SU-DHL-6 (cell line): Measurements from ENCODE around the gene HSD17B4.

Experiments
- EZH2phosphoT487 ChIP-seq: fragments of 200-600 bp; sonication (generic), shearing (Covaris generic); conservative IDR thresholded peaks from 2 replicates; pipeline ENCODE4 v1.6.1; 2018; ENCODE audit warnings: mild to moderate bottlenecking, antibody characterized with exemption, low read length, moderate library complexity, mixed read lengths
- TF ChIP-seq, protein P1 (sequence below): fragments of 200-600 bp; sonication (generic); IDR thresholded peaks from one replicate; pipeline ENCODE4 v1.5.1; 2017; ENCODE audit warnings: antibody characterized with exemption, mild to moderate bottlenecking, low read length, moderate library complexity; ENCODE audit not compliant: insufficient read depth, poor library complexity, severe bottlenecking

DNA sequence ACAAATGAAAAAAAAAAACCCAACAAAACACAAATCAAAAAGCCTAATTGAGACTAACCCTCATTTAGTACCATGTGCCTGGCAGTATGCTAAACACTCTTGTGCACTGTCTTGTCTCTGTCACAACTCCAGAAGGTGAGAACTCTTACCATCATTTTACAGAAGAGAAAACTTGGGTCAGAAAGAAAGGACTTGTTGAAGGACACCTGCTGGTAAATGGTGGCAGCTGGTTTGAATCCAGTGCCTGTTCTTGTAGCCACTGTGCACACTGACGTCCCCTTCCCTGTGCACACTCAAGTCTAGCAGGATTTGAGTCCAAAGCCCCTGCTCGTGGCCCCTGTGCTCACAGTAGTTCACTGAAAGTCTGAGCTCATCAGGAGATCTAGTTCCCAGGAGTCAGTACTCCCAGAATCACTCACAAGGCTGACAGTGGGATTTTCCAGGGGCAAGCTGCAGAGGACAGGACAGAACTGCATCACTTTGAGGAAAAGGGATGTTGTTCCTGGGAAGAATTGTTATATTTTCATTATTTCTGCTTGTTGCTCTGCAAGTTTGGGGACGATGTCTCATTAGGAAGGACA, 43.0 kb upstream of the HSD17B4 start:
- TF ChIP-seq, protein P1, sequence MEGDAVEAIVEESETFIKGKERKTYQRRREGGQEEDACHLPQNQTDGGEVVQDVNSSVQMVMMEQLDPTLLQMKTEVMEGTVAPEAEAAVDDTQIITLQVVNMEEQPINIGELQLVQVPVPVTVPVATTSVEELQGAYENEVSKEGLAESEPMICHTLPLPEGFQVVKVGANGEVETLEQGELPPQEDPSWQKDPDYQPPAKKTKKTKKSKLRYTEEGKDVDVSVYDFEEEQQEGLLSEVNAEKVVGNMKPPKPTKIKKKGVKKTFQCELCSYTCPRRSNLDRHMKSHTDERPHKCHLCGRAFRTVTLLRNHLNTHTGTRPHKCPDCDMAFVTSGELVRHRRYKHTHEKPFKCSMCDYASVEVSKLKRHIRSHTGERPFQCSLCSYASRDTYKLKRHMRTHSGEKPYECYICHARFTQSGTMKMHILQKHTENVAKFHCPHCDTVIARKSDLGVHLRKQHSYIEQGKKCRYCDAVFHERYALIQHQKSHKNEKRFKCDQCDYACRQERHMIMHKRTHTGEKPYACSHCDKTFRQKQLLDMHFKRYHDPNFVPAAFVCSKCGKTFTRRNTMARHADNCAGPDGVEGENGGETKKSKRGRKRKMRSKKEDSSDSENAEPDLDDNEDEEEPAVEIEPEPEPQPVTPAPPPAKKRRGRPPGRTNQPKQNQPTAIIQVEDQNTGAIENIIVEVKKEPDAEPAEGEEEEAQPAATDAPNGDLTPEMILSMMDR, result no peak
- TF ChIP-seq EZH2phosphoT487, result no peak
